HEK293 (cell line): ENCODE data around the gene IRX1.

ENCODE experiments used
- BCL11A ChIP-seq: fragments of 450-650 bp; formaldehyde crosslinking; IDR thresholded peaks from 2 replicates; pipeline ENCODE4 v1.5.1; 2016; ENCODE audit warnings: low read depth, missing biosample characterization, missing genetic modification characterization
- BCL11B ChIP-seq: fragments of 450-650 bp; formaldehyde crosslinking; IDR thresholded peaks from 2 replicates; pipeline ENCODE4 v1.5.1; 2016; ENCODE audit warnings: low read depth, missing biosample characterization, missing genetic modification characterization
- KLF7 ChIP-seq: fragments of 450-650 bp; formaldehyde crosslinking; IDR thresholded peaks from 2 replicates; pipeline ENCODE4 v1.5.1; 2016; ENCODE audit warnings: missing biosample characterization, missing genetic modification characterization, borderline replicate concordance
- YY1 ChIP-seq: fragments of 450-650 bp; formaldehyde crosslinking; IDR thresholded peaks from 2 replicates; pipeline ENCODE4 v1.5.1; 2018; ENCODE audit warnings: missing biosample characterization, missing genetic modification characterization
- ZBTB8A ChIP-seq: fragments of 450-650 bp; formaldehyde crosslinking; IDR thresholded peaks from 2 replicates; pipeline ENCODE4 v1.5.1; 2016; ENCODE audit warnings: missing biosample characterization, missing genetic modification characterization
- ZNF121 ChIP-seq: fragments of 450-650 bp; formaldehyde crosslinking; IDR thresholded peaks from 2 replicates; pipeline ENCODE4 v1.5.1; 2016; ENCODE audit warnings: missing biosample characterization, missing genetic modification characterization
- ZNF16 ChIP-seq: fragments of 450-650 bp; formaldehyde crosslinking; IDR thresholded peaks from 2 replicates; pipeline ENCODE4 v1.5.1; 2016; ENCODE audit warnings: low read depth, missing biosample characterization, missing genetic modification characterization
- ZNF350 ChIP-seq: fragments of 450-650 bp; formaldehyde crosslinking; IDR thresholded peaks from 2 replicates; pipeline ENCODE4 v1.5.0; 2017; ENCODE audit warnings: missing biosample characterization, mild to moderate bottlenecking, missing genetic modification characterization
- ZNF843 ChIP-seq: fragments of 450-650 bp; formaldehyde crosslinking; IDR thresholded peaks from 2 replicates; pipeline ENCODE4 v1.5.1; 2016; ENCODE audit warnings: missing biosample characterization, missing genetic modification characterization
- TF ChIP-seq, protein P1 (sequence below): fragments of 450-650 bp; formaldehyde crosslinking; IDR thresholded peaks from 2 replicates; pipeline ENCODE4 v1.5.1; 2016; ENCODE audit warnings: missing biosample characterization, missing genetic modification characterization
- TF ChIP-seq, protein P2 (sequence below): fragments of 450-650 bp; IDR thresholded peaks from 2 replicates; pipeline ENCODE4 v1.5.1; 2018; ENCODE audit warnings: missing biosample characterization, mild to moderate bottlenecking, missing genetic modification characterization
- TF ChIP-seq, protein P3 (sequence below): fragments of 450-650 bp; formaldehyde crosslinking; IDR thresholded peaks from 2 replicates; pipeline ENCODE4 v1.5.1; 2017; ENCODE audit warnings: missing biosample characterization, missing genetic modification characterization
- TF ChIP-seq, protein P4 (sequence below): fragments of 450-650 bp; formaldehyde crosslinking; IDR thresholded peaks from 2 replicates; pipeline ENCODE4 v1.5.1; 2016; ENCODE audit warnings: missing biosample characterization, missing genetic modification characterization, borderline replicate concordance

DNA sequence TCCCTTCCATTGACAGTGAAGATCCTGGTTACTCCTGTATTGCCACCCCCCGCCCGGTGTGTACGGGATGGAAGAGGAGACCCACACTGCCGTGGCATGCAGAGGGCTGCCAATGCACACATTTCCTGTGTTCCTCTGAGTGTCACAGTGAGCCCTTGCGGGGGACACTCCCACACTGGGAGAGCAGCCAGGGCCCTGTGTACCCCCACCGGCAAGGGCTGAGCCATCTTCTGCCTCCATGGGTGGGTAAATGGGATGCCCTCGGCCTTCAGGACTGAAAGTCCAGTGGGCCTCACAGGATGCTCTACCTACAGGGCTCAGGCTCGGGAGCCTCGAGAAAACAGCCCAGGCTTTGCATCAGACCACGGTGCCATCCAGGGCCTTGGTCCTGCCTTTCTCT is 18.1 kb downstream of the IRX1 start:
- no peak for TF ChIP-seq KLF7 (tag by site-specific recombination)
- TF ChIP-seq ZNF843: no peak
- TF ChIP-seq, protein P1, sequence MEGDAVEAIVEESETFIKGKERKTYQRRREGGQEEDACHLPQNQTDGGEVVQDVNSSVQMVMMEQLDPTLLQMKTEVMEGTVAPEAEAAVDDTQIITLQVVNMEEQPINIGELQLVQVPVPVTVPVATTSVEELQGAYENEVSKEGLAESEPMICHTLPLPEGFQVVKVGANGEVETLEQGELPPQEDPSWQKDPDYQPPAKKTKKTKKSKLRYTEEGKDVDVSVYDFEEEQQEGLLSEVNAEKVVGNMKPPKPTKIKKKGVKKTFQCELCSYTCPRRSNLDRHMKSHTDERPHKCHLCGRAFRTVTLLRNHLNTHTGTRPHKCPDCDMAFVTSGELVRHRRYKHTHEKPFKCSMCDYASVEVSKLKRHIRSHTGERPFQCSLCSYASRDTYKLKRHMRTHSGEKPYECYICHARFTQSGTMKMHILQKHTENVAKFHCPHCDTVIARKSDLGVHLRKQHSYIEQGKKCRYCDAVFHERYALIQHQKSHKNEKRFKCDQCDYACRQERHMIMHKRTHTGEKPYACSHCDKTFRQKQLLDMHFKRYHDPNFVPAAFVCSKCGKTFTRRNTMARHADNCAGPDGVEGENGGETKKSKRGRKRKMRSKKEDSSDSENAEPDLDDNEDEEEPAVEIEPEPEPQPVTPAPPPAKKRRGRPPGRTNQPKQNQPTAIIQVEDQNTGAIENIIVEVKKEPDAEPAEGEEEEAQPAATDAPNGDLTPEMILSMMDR: no peak
- TF ChIP-seq BCL11A (tag by site-specific recombination): no peak
- TF ChIP-seq, protein P2, sequence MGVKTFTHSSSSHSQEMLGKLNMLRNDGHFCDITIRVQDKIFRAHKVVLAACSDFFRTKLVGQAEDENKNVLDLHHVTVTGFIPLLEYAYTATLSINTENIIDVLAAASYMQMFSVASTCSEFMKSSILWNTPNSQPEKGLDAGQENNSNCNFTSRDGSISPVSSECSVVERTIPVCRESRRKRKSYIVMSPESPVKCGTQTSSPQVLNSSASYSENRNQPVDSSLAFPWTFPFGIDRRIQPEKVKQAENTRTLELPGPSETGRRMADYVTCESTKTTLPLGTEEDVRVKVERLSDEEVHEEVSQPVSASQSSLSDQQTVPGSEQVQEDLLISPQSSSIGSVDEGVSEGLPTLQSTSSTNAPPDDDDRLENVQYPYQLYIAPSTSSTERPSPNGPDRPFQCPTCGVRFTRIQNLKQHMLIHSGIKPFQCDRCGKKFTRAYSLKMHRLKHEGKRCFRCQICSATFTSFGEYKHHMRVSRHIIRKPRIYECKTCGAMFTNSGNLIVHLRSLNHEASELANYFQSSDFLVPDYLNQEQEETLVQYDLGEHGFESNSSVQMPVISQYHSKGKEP (tag by site-specific recombination): no peak
- TF ChIP-seq ZBTB8A (tag by site-specific recombination): no peak
- TF ChIP-seq YY1 (tag by site-specific recombination): no peak
- TF ChIP-seq BCL11B (tag by site-specific recombination): no peak
- TF ChIP-seq ZNF350 (tag by site-specific recombination): no peak
- no peak for TF ChIP-seq ZNF16 (tag by site-specific recombination)
- no peak for TF ChIP-seq ZNF121 (tag by site-specific recombination)
- TF ChIP-seq, protein P3, sequence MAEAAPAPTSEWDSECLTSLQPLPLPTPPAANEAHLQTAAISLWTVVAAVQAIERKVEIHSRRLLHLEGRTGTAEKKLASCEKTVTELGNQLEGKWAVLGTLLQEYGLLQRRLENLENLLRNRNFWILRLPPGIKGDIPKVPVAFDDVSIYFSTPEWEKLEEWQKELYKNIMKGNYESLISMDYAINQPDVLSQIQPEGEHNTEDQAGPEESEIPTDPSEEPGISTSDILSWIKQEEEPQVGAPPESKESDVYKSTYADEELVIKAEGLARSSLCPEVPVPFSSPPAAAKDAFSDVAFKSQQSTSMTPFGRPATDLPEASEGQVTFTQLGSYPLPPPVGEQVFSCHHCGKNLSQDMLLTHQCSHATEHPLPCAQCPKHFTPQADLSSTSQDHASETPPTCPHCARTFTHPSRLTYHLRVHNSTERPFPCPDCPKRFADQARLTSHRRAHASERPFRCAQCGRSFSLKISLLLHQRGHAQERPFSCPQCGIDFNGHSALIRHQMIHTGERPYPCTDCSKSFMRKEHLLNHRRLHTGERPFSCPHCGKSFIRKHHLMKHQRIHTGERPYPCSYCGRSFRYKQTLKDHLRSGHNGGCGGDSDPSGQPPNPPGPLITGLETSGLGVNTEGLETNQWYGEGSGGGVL (tag by site-specific recombination): no peak
- TF ChIP-seq, protein P4, sequence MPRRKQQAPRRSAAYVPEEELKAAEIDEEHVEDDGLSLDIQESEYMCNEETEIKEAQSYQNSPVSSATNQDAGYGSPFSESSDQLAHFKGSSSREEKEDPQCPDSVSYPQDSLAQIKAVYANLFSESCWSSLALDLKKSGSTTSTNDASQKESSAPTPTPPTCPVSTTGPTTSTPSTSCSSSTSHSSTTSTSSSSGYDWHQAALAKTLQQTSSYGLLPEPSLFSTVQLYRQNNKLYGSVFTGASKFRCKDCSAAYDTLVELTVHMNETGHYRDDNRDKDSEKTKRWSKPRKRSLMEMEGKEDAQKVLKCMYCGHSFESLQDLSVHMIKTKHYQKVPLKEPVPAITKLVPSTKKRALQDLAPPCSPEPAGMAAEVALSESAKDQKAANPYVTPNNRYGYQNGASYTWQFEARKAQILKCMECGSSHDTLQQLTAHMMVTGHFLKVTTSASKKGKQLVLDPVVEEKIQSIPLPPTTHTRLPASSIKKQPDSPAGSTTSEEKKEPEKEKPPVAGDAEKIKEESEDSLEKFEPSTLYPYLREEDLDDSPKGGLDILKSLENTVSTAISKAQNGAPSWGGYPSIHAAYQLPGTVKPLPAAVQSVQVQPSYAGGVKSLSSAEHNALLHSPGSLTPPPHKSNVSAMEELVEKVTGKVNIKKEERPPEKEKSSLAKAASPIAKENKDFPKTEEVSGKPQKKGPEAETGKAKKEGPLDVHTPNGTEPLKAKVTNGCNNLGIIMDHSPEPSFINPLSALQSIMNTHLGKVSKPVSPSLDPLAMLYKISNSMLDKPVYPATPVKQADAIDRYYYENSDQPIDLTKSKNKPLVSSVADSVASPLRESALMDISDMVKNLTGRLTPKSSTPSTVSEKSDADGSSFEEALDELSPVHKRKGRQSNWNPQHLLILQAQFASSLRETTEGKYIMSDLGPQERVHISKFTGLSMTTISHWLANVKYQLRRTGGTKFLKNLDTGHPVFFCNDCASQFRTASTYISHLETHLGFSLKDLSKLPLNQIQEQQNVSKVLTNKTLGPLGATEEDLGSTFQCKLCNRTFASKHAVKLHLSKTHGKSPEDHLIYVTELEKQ (tag by site-specific recombination): no peak
